ENCODE measurements around the gene PDIA5.

- TF ChIP-seq, protein P1, sequence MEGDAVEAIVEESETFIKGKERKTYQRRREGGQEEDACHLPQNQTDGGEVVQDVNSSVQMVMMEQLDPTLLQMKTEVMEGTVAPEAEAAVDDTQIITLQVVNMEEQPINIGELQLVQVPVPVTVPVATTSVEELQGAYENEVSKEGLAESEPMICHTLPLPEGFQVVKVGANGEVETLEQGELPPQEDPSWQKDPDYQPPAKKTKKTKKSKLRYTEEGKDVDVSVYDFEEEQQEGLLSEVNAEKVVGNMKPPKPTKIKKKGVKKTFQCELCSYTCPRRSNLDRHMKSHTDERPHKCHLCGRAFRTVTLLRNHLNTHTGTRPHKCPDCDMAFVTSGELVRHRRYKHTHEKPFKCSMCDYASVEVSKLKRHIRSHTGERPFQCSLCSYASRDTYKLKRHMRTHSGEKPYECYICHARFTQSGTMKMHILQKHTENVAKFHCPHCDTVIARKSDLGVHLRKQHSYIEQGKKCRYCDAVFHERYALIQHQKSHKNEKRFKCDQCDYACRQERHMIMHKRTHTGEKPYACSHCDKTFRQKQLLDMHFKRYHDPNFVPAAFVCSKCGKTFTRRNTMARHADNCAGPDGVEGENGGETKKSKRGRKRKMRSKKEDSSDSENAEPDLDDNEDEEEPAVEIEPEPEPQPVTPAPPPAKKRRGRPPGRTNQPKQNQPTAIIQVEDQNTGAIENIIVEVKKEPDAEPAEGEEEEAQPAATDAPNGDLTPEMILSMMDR (optimal IDR thresholded peaks at IDR 0.05 in 1 of 3, IDR thresholded peaks at IDR 0.05 in 1 of 3, conservative IDR thresholded peaks at IDR 0.05 in 1 of 3; ENCODE audit: extremely low read depth in 1 of 3, insufficient read depth in 2 of 3, low read length in 3 of 3): no peak
- TF ChIP-seq EZH2 (IDR thresholded peaks at IDR 0.05; ENCODE audit: low read length): no peak
Measured at GRCh38 chr3:123058505-123058904, 8.3 kb upstream of the PDIA5 start.

All from keratinocyte (primary cell).